HUES64 (cell line): ENCODE measurements around the gene ARID3B.
A peak's percentile ranks its signal among the peaks of the same experiment; 100 is the strongest.

ENCODE experiments used
- H3K27ac ChIP-seq: 2 replicates; pipeline ENCODE4 v1.7.0; 2013; ENCODE audit warnings: low read depth, low read length, inconsistent platforms
- H3K27me3 ChIP-seq: 2 replicates; pipeline ENCODE4 v1.6.1; 2013; ENCODE audit warnings: mild to moderate bottlenecking, low read length; ENCODE audit not compliant: insufficient read depth
- H3K36me3 ChIP-seq: 2 replicates; pipeline ENCODE4 v1.6.1; 2013; ENCODE audit warnings: mild to moderate bottlenecking, low read length; ENCODE audit not compliant: insufficient read depth
- H3K4me1 ChIP-seq: 2 replicates; pipeline ENCODE4 v1.6.1; 2013; ENCODE audit warnings: mild to moderate bottlenecking, low read length, moderate library complexity; ENCODE audit not compliant: insufficient read depth
- H3K4me3 ChIP-seq: 2 replicates; pipeline ENCODE4 v1.5.1; 2013; ENCODE audit warnings: mild to moderate bottlenecking, low read length, moderate library complexity
- H3K9ac ChIP-seq: 2 replicates; pipeline ENCODE4 v1.6.1; 2013; ENCODE audit warnings: mild to moderate bottlenecking, low read depth, low read length
- H3K9me3 ChIP-seq: 2 replicates; pipeline ENCODE4 v1.6.1; 2013; ENCODE audit warnings: low read depth, low read length; ENCODE audit not compliant: insufficient read depth
- WGBS: fragments of 150-250, 120-280 bp; methylation state at CpG from one replicate; pipeline ENCODE4 v1.1.7; 2013; ENCODE audit warnings: missing lambda C conversion rate; 5-methylcytosine and 5-hydroxymethylcytosine counted together

Gene ARID3B

DNA sequence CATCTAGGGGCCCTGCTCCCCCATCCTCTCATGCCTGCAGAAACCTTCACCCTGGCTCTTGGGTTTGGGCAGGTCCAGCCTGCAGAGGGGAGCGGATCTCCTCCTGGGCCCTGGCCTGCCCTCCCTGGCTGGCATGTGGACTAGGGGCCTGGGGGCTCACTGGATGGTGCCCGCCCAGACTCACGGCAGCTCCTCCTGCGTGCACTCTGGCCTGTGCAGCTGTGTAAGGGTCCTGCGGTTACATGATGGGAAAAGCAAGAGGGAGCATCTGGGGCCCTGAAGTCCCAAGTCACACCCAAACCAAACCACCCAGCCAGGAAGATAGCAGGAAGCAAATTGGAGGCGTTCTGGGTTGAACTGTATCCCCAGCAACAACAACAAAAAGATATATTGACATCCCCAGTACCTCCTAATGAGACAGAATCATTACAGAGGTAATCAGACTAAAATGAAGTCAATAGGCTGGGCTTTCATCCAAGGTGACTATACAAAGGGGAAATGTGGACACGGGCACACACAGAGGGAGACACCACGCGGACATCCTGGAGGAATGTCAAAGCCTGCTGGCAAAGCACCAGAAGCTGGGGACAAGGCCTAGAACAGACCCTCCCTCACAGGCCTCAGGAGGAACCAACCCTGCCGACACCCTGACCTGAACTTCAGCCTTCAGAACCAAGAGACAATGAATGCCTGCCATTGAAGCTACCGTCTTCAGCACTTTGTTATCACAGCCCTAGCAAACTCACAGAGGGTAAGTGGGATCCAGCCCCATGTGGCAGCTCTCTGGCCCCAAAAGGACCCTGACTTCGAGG is 64.2 kb downstream of the ARID3B start:
- no peaks in the 10 kb centered on the region for H3K4me1 ChIP-seq
- no peaks in the 10 kb centered on the region for H3K27me3 ChIP-seq
- WGBS: 94% methylated on average over 12 of the region's 12 CpGs
- no peak overlapping the region for H3K9ac ChIP-seq
- H3K36me3 ChIP-seq: no peaks in the 10 kb centered on the region
- H3K27ac ChIP-seq: no peak overlapping the region
- no peaks in the 10 kb centered on the region for H3K9me3 ChIP-seq
- H3K4me3 ChIP-seq: no peak overlapping the region

- Histone ChIP-seq H3K36me3 (no peaks in the 10 kb centered on the region), H3K4me1 (no peaks in the 10 kb centered on the region)
- 92% methylated on average over 1 of the region's 1 CpG for WGBS
Observed at GRCh38 chr15:74605795-74606150, 64.8 kb downstream of the ARID3B start.

DNA sequence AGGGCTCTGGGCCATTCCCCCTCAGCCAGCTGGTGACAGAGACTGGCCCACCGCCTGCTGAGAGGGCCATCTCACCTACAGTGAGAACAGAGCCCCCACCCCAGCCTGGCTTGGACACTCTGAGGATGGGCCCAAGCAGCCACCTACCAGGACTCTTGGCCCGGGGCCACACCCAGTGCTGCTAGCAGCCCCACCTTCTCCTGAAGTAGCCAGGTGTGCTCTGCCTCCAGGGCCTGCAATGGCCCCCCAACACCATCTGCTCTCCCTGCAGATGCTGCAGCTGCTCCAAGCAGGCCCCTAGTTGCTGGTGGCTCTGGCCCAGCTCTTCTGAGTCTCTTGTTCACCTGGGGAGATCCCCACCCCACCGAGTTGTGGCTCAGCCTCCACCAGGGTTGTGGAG is 67.8 kb downstream of the ARID3B start:
- 91% methylated on average over 3 of the region's 3 CpGs for WGBS
- Histone ChIP-seq H3K27me3 (peaks cover 7% of the 10 kb centered on the region; the same call in 1 of the 2 replicates), H3K4me1 (no peaks in the 10 kb centered on the region), H3K4me3 (no peak overlapping the region), H3K36me3 (no peaks in the 10 kb centered on the region), H3K9me3 (no peaks in the 10 kb centered on the region), H3K27ac (no peak overlapping the region), H3K9ac (no peak overlapping the region)

More at GRCh38 chr15:74605795-74606150, 64.8 kb downstream of the ARID3B start:
- H3K9me3 ChIP-seq: no peaks in the 10 kb centered on the region
- H3K9ac ChIP-seq: no peak overlapping the region
- no peaks in the 10 kb centered on the region for H3K27me3 ChIP-seq
- H3K27ac ChIP-seq: no peak overlapping the region
- no peak overlapping the region for H3K4me3 ChIP-seq

DNA sequence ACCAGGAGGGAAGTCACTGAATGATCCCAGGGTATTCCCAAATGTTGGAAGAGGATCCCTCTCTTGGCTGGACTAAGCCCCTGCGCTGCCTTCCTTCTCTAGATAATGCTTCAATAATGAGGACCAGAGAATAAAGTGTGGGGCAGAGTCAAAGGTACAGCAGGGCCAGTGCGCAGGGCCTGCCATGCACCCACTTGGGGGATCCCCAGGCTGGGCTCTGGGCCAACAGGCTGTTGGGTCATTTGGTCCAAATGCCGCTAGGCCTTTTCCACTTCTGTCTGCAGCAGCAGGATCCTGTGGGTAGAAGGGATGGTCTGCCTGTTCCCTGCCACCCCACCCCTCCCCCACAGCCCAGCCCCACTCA is 68.9 kb downstream of the ARID3B start:
- 92% methylated on average over 3 of the region's 3 CpGs for WGBS
- H3K4me3 ChIP-seq: no peak overlapping the region
- H3K36me3 ChIP-seq: no peaks in the 10 kb centered on the region
- H3K27me3 ChIP-seq: peaks cover 7% of the 10 kb centered on the region; the same call in 1 of the 2 replicates
- no peaks in the 10 kb centered on the region for H3K9me3 ChIP-seq
- H3K9ac ChIP-seq: no peak overlapping the region; the same call in 1 of the 2 replicates
- H3K27ac ChIP-seq: no peak overlapping the region
- H3K4me1 ChIP-seq: no peaks in the 10 kb centered on the region; the same call in 1 of the 2 replicates

DNA sequence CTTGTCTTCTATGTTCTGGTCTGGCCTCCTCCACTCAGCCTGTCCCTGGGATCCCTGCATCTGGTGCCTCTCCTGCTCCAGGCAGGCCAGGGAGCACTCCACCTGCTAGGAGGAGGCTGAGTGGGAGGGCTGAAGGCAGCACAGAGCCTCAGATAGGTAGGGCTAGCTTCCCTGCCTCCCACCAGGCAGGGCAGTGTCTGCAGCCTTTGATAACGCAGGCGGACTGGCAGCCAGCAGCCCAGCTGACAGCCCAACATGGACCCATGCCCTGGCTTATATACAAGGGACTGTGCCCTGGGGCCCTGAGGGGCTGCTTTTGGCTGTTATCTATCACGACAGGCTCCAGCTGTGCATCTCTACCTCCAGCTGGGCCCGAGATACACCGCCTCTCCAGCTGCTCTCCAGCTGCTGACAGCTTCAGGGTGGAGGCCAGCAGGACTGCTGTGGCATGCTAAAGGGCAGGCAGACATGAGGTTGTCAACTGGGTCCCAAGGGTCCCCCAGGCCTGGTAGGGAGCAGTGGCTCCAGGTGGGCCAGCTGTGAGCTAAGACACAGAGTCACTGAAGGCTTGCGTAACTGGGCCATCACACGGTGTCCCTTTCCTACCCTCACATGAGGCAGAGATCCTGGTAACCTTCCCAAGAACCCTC is 69.4 kb downstream of the ARID3B start:
- Histone ChIP-seq H3K4me1 (no peaks in the 10 kb centered on the region; the same call in 1 of the 2 replicates), H3K27me3 (peaks cover 7% of the 10 kb centered on the region; the same call in 1 of the 2 replicates), H3K9ac (no peak overlapping the region; the same call in 1 of the 2 replicates), H3K27ac (no peak overlapping the region), H3K4me3 (no peak overlapping the region), H3K36me3 (no peaks in the 10 kb centered on the region), H3K9me3 (no peaks in the 10 kb centered on the region)
- 74% methylated on average over 7 of the region's 7 CpGs for WGBS

- WGBS: 94% methylated on average over 11 of the region's 11 CpGs
- no peak overlapping the region for H3K4me3 ChIP-seq
- no peak overlapping the region for H3K9ac ChIP-seq
- H3K27ac ChIP-seq: no peak overlapping the region
- H3K36me3 ChIP-seq: no peaks in the 10 kb centered on the region
- H3K4me1 ChIP-seq: no peaks in the 10 kb centered on the region; the same call in 1 of the 2 replicates
- H3K27me3 ChIP-seq: peaks cover 7% of the 10 kb centered on the region; the same call in 1 of the 2 replicates
- H3K9me3 ChIP-seq: no peaks in the 10 kb centered on the region
Observed at GRCh38 chr15:74611341-74611740, 70.3 kb downstream of the ARID3B start.

DNA sequence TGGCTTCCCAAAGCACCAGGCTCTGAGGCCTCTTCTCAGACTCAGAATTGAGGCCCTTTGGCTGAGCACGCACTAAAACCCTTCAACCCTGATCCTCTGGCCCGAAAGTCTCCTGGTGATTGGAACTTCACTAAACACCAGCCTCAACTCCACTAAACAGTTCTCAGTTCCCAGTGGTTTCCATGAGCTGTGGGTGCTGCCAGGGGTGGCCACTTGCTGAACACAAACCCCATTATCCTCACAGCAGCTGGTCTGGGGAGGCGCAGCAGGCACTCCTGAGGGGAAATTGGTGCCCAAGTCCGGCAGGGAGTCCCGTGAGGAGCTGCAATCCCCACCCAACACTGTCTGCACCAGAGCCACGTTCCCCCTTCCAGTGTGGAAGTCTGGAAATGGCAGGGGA is 70.8 kb downstream of the ARID3B start:
- Histone ChIP-seq H3K4me1 (peaks cover 3% of the 10 kb centered on the region; the same call in 1 of the 2 replicates), H3K27me3 (peaks cover 7% of the 10 kb centered on the region; the same call in 1 of the 2 replicates), H3K27ac (no peak overlapping the region), H3K36me3 (no peaks in the 10 kb centered on the region), H3K4me3 (no peak overlapping the region), H3K9me3 (no peaks in the 10 kb centered on the region), H3K9ac (no peak overlapping the region)
- WGBS: 93% methylated on average over 6 of the region's 6 CpGs

DNA sequence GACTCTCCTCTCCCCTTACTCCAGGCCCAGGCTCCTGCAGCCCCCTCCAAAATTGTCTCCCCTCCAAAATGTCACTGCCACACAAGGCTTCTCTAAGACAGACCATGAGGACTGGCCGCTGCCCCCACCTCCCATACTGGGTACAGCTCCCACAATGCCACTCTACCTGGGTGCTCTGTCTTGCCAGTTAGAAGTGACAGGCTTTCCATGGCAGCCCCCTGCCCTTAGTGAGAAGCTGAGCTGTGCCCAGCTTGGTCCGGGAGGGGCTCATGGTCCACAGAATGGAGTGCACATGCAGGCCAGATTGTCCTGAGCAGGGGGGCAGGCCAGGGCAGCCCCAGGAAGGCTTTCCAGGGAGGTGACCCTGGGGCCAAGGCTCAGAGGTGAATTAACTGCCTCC is 71.7 kb downstream of the ARID3B start:
- Histone ChIP-seq H3K4me3 (no peak overlapping the region), H3K36me3 (no peaks in the 10 kb centered on the region), H3K9ac (no peak overlapping the region), H3K27me3 (peaks cover 7% of the 10 kb centered on the region; the same call in 1 of the 2 replicates), H3K27ac (no peak overlapping the region), H3K4me1 (peaks cover 6% of the 10 kb centered on the region; the same call in 1 of the 2 replicates), H3K9me3 (no peaks in the 10 kb centered on the region)
- 85% methylated on average over 2 of the region's 2 CpGs for WGBS

- no peak overlapping the region for H3K27ac ChIP-seq
- 92% methylated on average over 6 of the region's 6 CpGs for WGBS
- no peak overlapping the region for H3K9ac ChIP-seq
Observed at GRCh38 chr15:74613089-74613952, 72.3 kb downstream of the ARID3B start.

DNA sequence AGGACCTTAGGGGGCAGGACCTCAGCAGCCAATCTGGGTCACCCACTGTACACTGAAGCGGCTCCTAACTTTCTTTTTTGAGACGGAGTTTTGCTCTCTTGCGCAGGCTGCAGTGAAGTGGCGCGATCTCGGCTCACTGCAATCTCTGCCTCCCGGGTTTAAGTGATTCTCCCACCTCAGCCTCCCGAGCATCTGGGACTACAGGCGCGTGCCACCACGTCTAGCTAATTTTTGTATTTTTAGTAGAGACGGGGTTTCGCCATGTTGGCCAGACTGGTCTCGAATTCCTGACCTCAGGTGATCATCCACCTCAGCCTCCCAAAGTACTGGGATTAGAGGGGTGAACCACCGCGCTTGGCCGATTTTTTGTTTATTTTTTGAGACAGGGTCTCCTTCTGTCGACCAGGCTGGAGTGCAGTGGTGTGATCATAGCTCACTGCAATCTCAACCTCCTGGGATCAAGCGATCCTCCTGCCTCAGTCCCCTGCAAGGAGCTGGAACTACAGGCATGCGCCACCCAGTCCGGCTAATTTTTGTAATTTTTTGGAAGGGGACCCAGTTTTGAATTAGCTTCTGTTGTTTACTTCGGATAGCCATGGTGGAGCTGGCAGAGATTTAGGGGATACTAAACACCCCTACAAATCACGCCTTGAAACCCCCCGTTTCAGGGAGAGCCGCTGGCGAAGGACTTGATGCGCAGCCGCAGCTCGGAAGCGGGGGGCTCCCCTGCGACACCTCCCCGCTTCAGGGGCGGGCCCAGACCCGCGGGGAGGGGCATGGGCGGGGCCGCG is 73.1 kb downstream of the ARID3B start:
- peaks cover 6% of the 10 kb centered on the region; the same call in 1 of the 2 replicates for H3K4me1 ChIP-seq
- H3K27ac ChIP-seq: no peak overlapping the region
- H3K36me3 ChIP-seq: peaks cover 3% of the 10 kb centered on the region
- WGBS: 42% methylated on average over 38 of the region's 38 CpGs
- no peaks in the 10 kb centered on the region for H3K9me3 ChIP-seq
- H3K4me3 ChIP-seq: peak overlapping the region; percentile 100
- H3K27me3 ChIP-seq: peaks cover 7% of the 10 kb centered on the region; the same call in 1 of the 2 replicates
- H3K9ac ChIP-seq: peak overlapping the region; percentile 64

More at GRCh38 chr15:74613089-74613952, 72.3 kb downstream of the ARID3B start:
- Histone ChIP-seq H3K4me1 (peaks cover 6% of the 10 kb centered on the region; the same call in 1 of the 2 replicates), H3K4me3 (no peak overlapping the region), H3K27me3 (peaks cover 7% of the 10 kb centered on the region; the same call in 1 of the 2 replicates), H3K9me3 (no peaks in the 10 kb centered on the region), H3K36me3 (no peaks in the 10 kb centered on the region)
